ENCODE data around the gene PRKD2.

The PRKD2 gene

GRCh38 chr19:46660551-46661019 is 56.3 kb downstream of the PRKD2 start:
- TF ChIP-seq CTCF (IDR thresholded peaks at IDR 0.05; ENCODE audit: extremely low read depth, insufficient read depth, missing control alignments): no peak
- in situ Hi-C loops (cut with MboI; ENCODE audit: low pct_unique_long_range_greater_than_20kb, low sequenced_read_pairs, unreplicated experiment): loop anchor here (5.0 to 10.0 kb wide), 2 partner anchors 48 to 126 kb away; no protein-coding TSS in a partner anchor
- peak; percentile 36 for DNase-seq (ENCODE audit: low spot score)

DNA sequence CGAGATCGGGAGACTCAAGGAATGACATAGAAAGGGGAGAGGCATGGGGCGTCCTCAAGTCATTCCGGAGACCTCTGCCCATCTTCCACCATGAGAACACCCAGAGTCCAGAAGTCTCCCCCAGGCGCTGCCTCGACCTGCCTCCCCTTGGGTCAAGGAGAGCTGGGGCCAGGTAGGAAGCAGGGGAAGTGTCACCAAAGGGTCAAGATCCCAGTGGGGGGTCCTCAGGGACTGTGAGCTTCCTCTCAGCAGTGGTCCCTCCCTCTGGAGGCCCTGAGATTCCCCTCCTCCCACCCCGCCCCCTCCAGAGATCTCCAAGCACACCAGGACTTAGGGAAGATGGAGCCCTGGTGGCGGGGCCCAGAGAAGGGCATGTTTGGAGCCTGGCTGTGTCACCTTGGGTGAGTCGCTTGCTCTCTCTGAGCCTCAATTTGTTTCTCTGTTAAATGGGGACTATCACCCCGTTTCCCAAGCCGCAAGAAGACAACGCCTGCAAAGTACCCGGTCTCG is 56.9 kb downstream of the PRKD2 start:
- in situ Hi-C loops (cut with MboI; ENCODE audit: low pct_unique_long_range_greater_than_20kb, low sequenced_read_pairs, unreplicated experiment): loop anchor here (5.0 to 10.0 kb wide), 2 partner anchors 48 to 125 kb away; no protein-coding TSS in a partner anchor
- no peak for TF ChIP-seq CTCF (IDR thresholded peaks at IDR 0.05; ENCODE audit: extremely low read depth, insufficient read depth, missing control alignments)
- no peak for DNase-seq (ENCODE audit: low spot score)

- in situ Hi-C loops (cut with MboI; ENCODE audit: low pct_unique_long_range_greater_than_20kb, low sequenced_read_pairs, unreplicated experiment): loop anchor here (5.0 to 10.0 kb wide), 2 partner anchors 47 to 125 kb away; no protein-coding TSS in a partner anchor
- no peak for TF ChIP-seq CTCF (IDR thresholded peaks at IDR 0.05; ENCODE audit: extremely low read depth, insufficient read depth, missing control alignments)
- DNase-seq (ENCODE audit: low spot score): peak; percentile 37
Measured at GRCh38 chr19:46659151-46660007, 57.5 kb downstream of the PRKD2 start.

DNA sequence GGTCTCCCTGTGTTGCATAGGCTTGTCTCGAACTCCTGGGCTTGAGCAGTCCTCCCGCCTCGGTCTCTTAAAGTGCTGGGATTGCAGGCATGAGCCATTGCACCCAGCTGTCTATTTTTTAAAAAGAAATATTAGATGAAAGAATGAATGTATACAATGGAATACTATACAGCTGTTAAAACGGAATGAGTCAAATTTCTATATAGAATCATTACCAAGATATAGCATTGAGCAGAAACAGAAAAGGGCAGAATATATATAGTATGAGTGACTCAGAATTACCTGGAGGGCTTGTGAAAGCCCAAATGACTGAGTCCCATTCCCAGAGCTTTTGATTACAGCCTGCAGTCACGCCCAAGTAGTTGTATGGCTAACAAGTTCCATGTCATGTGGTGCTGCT is 60.4 kb downstream of the PRKD2 start:
- DNase-seq (ENCODE audit: low spot score): no peak
- in situ Hi-C loops (cut with MboI; ENCODE audit: low pct_unique_long_range_greater_than_20kb, low sequenced_read_pairs, unreplicated experiment): no loop called here
- TF ChIP-seq CTCF (IDR thresholded peaks at IDR 0.05; ENCODE audit: extremely low read depth, insufficient read depth, missing control alignments): no peak

GRCh38 chr19:46654621-46655152 is 62.2 kb downstream of the PRKD2 start:
- DNase-seq (ENCODE audit: low spot score): peak; percentile 37
- in situ Hi-C loops (cut with MboI; ENCODE audit: low pct_unique_long_range_greater_than_20kb, low sequenced_read_pairs, unreplicated experiment): no loop called here

More at GRCh38 chr19:46654621-46655152, 62.2 kb downstream of the PRKD2 start:
- no peak for TF ChIP-seq CTCF (IDR thresholded peaks at IDR 0.05; ENCODE audit: extremely low read depth, insufficient read depth, missing control alignments)

Data from GM13977 (cell line).